ENCODE measurements around the gene GRID1.

GRCh38 chr10:86130041-86130440 is 236.6 kb downstream of the GRID1 start:
- TF ChIP-seq CTCF (IDR thresholded peaks at IDR 0.05) (no peak), POLR2A (IDR thresholded peaks at IDR 0.05) (no peak), POLR2AphosphoS5 (IDR thresholded peaks at IDR 0.05) (no peak)
